ENCODE measurements around the gene IRF2BP2. TPM values are rescaled to one million over a fixed set of nuclear protein-coding genes. Genes with fewer than 3 reads are reported as not detected.

IRF2BP2 gene
- total RNA-seq, 4 donors from 2014 or later, result 40.1 to 50.4 (median 47.4) TPM

GRCh38 chr1:234554698-234555311, 55.2 kb downstream of the IRF2BP2 start:
- no peak for TF ChIP-seq CTCF (IDR thresholded peaks at IDR 0.05; ENCODE audit: low read depth)

Small RNA genes lying within 50 kb of the gene (small RNA-seq; reads per million reads assigned to genes)
- not detected for gene RF00096

Other genes with a start within 250 kb of the IRF2BP2 start
- 10 to 100 TPM; 15.1 to 24.8 (median 19.3) TPM for gene COA6, start 236.7 kb downstream of the IRF2BP2 start, total RNA-seq
- gene TARBP1, start 131.0 kb downstream of the IRF2BP2 start, total RNA-seq, result 10 to 100 TPM; 17.2 to 25.8 (median 18.8) TPM